Stimulated activated memory B cell treated with anti-CD40 and anti-IgM and Interleukin-4, amounts not matched to agents 10 μg/mL and 1 μg/mL and 100 μg/mL, for 72 hours (primary cell): ENCODE data around the gene MAN2B2.
"Not testable (repeated sequence)": the region's sequence is repeated elsewhere in the genome, so short reads cannot be mapped to it uniquely, and the experiment has no call there.

Experiments used
- ATAC-seq: fragments of 150-1000 bp; cut with Tn5 transposase; 2 replicates; pipeline ENCODE4 v1.10.0; 2021
- H3K27ac Mint-ChIP-seq: one replicate; pipeline ENCODE4 v1.8.0; 2022; ENCODE audit warnings: mild to moderate bottlenecking, mixed read lengths
- H3K27me3 Mint-ChIP-seq: one replicate; pipeline ENCODE4 v1.8.0; 2022; ENCODE audit warnings: mixed read lengths
- H3K36me3 Mint-ChIP-seq: one replicate; pipeline ENCODE4 v1.8.0; 2022; ENCODE audit warnings: mixed read lengths
- H3K4me1 Mint-ChIP-seq: one replicate; pipeline ENCODE4 v1.8.0; 2022; ENCODE audit warnings: mixed read lengths
- H3K4me3 Mint-ChIP-seq: one replicate; pipeline ENCODE4 v1.8.0; 2022; ENCODE audit warnings: mild to moderate bottlenecking, moderate library complexity, mixed read lengths
- H3K9me3 Mint-ChIP-seq: one replicate; pipeline ENCODE4 v1.8.0; 2022; ENCODE audit warnings: mixed read lengths

Gene MAN2B2

DNA sequence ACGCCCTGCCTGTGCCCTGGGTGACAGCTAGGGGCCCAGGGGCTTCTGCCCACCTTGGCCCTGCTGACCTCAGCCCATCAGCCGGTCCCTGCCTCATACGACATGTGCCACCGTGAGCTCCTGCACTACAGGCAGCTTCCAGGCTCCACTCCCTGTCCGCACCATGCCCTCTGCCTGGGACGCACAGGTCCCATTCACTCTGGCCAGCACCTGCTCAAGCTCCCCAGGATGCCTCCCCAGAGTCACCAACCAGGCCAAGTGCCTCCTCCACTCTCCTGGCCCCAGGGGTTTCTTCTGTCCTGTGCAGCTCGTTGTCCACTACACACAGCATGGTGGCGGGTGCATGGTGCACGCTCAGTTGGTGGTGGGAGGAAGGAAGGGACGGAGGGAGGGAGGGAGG, 45.3 kb downstream of the MAN2B2 start:
- Mint-ChIP-seq H3K4me1 (no peaks in the 10 kb centered on the region), H3K36me3 (peaks cover 59% of the 10 kb centered on the region), H3K4me3 (no peak overlapping the region), H3K9me3 (peaks cover 5% of the 10 kb centered on the region), H3K27ac (no peak overlapping the region), H3K27me3 (no peaks in the 10 kb centered on the region)
- ATAC-seq: no peak

DNA sequence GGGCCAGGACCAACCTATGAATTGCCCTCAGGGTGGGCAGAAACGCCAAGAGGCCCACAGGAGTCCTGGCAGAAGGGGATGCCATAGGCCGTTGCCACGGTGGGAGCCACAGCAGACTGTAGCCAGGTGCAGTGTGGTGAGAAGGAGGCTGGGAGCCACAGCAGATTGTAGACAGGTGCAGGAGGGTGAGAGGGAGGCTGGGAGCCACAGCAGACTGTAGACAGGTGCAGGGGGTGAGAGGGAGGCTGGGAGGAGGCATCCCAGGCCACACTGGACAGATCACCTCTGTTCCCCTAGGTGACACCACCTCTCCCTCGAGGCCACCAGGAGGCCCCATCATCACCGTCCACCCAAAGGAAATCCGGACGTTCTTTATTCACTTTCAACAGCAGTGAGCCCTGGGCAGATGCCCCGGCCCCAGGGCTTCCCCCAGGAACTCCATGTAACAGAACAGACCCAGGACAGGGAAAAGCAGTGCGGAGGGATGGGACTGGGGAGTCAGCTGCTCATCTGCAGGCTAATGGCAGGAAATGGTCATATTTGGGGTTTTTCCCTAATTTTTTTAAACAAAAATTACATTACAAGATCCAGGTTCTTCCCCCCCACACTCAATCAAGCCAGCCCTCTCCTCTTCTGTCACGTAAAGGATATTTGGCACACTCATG, 46.0 kb downstream of the MAN2B2 start:
- Mint-ChIP-seq H3K27ac (no peak overlapping the region), H3K4me1 (no peaks in the 10 kb centered on the region), H3K4me3 (no peak overlapping the region), H3K36me3 (peaks cover 54% of the 10 kb centered on the region), H3K27me3 (no peaks in the 10 kb centered on the region), H3K9me3 (peaks cover 5% of the 10 kb centered on the region)
- ATAC-seq: no peak

DNA sequence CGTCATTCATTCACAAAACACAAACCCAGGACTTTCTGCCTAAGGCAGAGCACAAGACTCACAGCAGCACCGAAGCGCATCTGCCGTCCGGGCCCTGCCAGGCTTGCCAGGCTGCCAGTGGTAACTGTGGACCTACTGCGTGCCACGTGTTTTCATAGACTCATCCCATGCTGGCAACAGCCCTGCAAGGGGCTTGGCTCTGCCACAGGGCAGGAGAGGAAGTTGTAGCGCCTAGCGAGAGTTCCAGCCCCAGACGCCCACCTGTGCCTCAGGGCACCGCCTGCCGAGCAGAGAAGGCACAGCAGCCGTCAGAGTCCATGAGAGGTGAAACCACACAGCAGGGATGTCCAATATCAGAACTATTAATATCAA, 46.6 kb downstream of the MAN2B2 start:
- Mint-ChIP-seq H3K27ac (no peak overlapping the region), H3K9me3 (peaks cover 5% of the 10 kb centered on the region), H3K36me3 (peaks cover 49% of the 10 kb centered on the region), H3K27me3 (no peaks in the 10 kb centered on the region), H3K4me3 (no peak overlapping the region), H3K4me1 (no peaks in the 10 kb centered on the region)
- no peak for ATAC-seq

DNA sequence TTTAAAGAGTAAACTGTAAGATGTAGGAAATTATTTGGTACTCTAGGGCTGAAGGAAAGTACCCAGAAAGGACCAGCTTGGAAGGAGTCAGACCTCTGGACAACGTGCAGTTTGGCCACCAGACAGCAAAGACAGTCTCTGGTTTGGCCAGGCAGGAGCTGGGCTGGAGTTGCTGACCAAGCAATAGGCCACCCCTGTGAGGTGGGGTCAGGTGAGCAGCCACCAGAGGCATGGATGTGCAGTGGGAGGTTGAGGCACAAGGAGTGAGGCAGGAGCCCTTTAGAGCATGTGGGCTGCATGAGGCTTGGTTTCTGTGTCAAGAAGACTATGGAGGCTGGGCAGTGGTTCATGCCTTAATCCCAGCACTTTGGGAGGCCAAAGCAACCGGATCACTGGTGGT, 47.8 kb downstream of the MAN2B2 start:
- no peak overlapping the region for H3K4me3 Mint-ChIP-seq
- H3K36me3 Mint-ChIP-seq: peaks cover 37% of the 10 kb centered on the region
- H3K4me1 Mint-ChIP-seq: no peaks in the 10 kb centered on the region
- ATAC-seq: no peak
- H3K9me3 Mint-ChIP-seq: peaks cover 3% of the 10 kb centered on the region
- no peak overlapping the region for H3K27ac Mint-ChIP-seq
- no peaks in the 10 kb centered on the region for H3K27me3 Mint-ChIP-seq

DNA sequence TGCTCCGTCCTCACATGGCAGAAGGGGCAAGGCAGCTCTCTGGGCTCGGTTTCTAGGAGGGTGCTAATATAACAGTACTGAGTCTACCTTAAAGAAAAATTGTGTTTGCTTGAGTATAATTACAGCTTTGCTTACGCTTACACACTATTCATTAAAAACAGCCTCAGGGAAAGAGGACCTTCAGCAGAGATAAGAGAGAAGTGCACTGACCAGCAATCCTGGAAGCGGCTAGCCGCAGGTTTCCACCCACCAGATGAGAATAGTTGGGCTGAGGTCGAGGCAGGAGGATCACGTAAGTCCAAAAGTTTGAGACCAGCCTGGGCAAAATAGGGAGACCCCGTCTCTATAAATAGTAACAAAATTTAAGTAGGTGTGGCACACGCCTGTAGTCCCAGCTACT, 50.3 kb downstream of the MAN2B2 start:
- no peak overlapping the region for H3K4me3 Mint-ChIP-seq
- no peak overlapping the region for H3K27ac Mint-ChIP-seq
- H3K36me3 Mint-ChIP-seq: peaks cover 20% of the 10 kb centered on the region
- no peak for ATAC-seq
- H3K27me3 Mint-ChIP-seq: no peaks in the 10 kb centered on the region
- H3K9me3 Mint-ChIP-seq: peaks cover 3% of the 10 kb centered on the region
- H3K4me1 Mint-ChIP-seq: no peaks in the 10 kb centered on the region

DNA sequence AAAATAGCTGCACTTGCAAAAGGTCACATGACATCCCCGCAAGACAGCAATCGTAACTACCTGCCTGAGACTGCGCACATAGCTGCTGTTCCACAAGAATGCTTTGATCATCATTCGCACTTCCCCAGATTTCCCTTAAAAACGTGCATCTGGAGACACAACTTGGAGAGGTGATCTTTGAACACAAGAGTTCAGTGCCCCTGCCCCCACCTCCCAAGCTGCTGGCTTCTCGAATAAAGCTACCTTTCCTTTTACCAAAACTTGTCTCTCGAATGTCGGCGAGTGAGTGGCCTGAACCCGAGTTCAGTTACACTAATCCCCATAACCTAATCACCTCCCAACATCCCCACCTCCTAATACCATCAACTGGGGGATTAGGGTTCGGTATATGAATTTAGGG, 51.1 kb downstream of the MAN2B2 start:
- H3K9me3 Mint-ChIP-seq: peaks cover 3% of the 10 kb centered on the region
- H3K4me3 Mint-ChIP-seq: no peak overlapping the region
- ATAC-seq: no peak
- no peaks in the 10 kb centered on the region for H3K4me1 Mint-ChIP-seq
- H3K27ac Mint-ChIP-seq: no peak overlapping the region
- H3K36me3 Mint-ChIP-seq: peaks cover 12% of the 10 kb centered on the region
- no peaks in the 10 kb centered on the region for H3K27me3 Mint-ChIP-seq

DNA sequence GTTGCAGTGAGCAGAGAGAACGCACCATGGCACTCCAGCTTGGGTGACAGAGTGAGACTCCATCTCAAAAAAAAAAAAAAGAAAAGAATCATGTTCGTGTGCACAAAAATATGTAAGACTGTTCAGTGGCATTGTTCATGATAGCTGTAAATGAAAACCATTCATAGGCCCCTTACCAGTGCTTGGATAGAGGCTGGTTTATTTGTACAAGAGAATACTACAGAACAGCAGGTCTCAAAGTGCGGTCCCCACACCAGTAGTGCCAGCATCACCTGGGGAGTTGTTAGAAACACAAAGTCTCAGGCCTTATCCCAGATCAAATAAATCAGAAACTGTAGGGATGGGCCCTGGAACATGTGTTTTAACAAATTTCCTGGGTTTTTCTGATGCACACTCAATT, 52.8 kb downstream of the MAN2B2 start:
- Mint-ChIP-seq H3K9me3 (no peaks in the 10 kb centered on the region), H3K27me3 (no peaks in the 10 kb centered on the region), H3K36me3 (no peaks in the 10 kb centered on the region), H3K27ac (no peak overlapping the region), H3K4me1 (no peaks in the 10 kb centered on the region), H3K4me3 (no peak overlapping the region)
- ATAC-seq: no peak

DNA sequence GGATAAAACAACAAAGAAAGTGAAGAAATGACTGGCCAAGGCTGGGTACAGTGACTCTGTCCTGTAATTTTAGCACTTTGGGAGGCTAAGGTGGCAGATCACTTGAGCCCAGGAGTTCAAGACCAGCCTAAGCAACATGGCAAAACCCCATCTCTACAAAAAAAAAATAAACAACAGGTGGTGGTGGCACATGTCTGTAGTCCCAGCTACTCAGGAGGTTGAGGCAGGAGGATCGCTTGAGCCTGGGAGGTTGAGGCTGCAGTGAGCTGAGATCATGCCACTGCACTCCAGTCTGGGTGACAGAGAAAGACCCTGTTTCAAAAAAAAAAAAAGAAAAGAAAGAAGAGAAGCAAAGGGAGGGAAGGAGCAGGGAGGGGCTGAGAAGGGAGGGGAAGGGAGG, 53.5 kb downstream of the MAN2B2 start:
- not testable (repeated sequence) for ATAC-seq, H3K27me3 Mint-ChIP-seq, H3K36me3 Mint-ChIP-seq, H3K4me3 Mint-ChIP-seq, H3K27ac Mint-ChIP-seq, H3K4me1 Mint-ChIP-seq, H3K9me3 Mint-ChIP-seq

DNA sequence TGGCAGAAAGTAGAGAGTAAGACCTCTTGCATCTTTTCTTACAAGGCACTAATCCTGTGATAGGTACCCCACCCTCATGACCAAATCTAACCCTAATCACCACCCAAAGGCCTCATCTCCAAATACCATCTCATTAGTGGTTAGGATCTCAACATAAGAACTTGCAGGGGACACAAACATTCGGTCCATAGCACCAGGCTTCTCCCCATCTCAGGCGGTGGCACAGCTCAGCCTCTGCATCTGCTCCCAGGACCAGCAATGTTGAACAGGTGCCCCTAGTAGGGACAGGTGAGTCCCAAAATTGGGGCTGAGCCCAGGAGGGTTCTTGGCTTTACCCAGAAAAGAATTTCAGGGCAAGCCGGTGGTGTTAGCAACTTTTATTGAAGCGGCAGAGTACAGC, 57.1 kb downstream of the MAN2B2 start:
- H3K36me3 Mint-ChIP-seq: no peaks in the 10 kb centered on the region
- no peaks in the 10 kb centered on the region for H3K27me3 Mint-ChIP-seq
- H3K4me1 Mint-ChIP-seq: no peaks in the 10 kb centered on the region
- H3K27ac Mint-ChIP-seq: no peak overlapping the region
- no peak overlapping the region for H3K4me3 Mint-ChIP-seq
- no peak for ATAC-seq
- no peaks in the 10 kb centered on the region for H3K9me3 Mint-ChIP-seq

DNA sequence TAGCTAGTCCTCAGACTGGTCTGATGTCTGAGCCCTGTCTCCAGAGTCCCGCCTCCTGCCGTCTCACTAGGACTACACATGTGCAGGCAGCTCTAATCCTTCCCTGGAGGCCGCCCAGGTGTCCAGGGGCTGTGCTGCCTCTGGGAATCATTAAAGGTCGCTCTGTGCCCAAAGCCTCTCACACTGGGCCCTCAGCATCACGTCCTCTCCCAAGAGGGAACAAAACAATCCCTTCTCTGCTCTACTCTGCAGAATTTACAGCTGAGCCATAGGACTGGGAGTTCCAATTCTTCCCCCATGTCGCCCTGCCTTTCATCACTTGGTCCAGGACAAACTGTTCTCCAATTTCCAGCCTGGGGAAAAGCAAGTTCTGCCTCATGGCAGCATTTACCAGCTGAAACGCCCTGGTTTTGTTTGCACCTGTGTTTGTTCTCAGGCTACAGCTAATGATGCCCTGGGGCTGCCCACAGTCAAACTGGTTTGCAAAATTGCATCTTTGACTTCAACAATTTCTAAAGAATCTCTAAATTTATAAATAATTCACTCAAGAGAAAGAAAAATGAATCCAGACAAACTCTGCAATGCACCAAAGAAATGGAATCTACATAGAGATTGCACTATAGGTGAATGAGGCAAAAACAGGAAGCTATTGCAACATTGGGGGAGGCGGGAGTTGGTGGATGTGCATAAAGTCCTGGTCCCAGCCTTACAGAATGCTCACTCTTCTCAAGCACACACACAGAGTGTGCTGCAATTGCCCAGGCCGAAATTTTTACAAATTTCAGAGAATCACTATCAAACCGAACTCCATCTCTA, 58.3 kb downstream of the MAN2B2 start:
- no peaks in the 10 kb centered on the region for H3K27me3 Mint-ChIP-seq
- no peak overlapping the region for H3K27ac Mint-ChIP-seq
- no peak for ATAC-seq
- H3K4me3 Mint-ChIP-seq: no peak overlapping the region
- no peaks in the 10 kb centered on the region for H3K36me3 Mint-ChIP-seq
- H3K4me1 Mint-ChIP-seq: no peaks in the 10 kb centered on the region
- no peaks in the 10 kb centered on the region for H3K9me3 Mint-ChIP-seq

DNA sequence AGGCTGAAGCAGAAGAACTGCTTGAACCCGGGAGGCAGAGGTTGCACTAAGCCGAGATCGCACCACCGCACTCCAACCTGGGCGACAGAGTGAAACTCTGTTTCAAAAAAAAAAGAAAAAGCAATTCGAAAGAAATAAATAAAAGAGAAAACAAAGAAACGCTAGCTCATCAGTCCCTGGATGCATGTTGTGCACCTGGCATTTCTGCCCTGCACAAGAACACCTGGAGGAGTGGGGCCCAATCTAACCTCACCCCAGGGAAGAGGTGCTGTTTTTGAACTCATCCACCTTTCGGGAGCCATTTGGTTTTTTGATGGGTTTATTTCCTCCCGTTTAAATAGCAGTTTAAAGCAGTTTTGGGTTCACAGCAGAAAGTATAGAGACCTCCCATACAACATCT, 59.8 kb downstream of the MAN2B2 start:
- ATAC-seq: no peak
- Mint-ChIP-seq H3K4me3 (no peak overlapping the region), H3K27me3 (no peaks in the 10 kb centered on the region), H3K9me3 (no peaks in the 10 kb centered on the region), H3K36me3 (no peaks in the 10 kb centered on the region), H3K4me1 (no peaks in the 10 kb centered on the region), H3K27ac (no peak overlapping the region)

DNA sequence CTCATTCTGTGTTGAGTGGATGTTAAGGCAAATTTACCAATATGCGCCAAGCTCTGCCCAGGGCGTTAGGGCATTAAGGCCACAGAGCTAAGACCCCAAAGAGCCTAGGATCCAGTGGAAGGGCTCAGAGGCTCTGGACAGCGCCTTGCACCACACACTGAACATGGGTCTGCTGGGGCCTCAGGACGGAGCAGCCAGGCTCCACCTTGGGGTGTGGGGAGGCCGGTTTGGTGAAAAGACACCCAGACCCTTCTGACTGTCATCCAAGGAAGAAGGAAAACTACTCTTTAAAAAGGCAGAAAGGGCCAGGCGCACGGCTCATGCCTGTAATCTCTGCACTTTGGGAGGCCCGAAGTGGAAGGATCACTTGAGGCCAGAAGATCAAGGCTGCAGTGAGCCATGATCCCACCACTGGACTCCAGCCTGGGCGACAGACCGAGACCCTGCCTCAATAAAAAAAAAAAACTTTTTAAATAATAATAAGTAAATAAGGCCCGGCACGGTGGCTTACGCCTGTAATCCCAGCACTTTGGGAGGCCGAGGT, 64.2 kb downstream of the MAN2B2 start:
- no peaks in the 10 kb centered on the region for H3K9me3 Mint-ChIP-seq
- H3K27me3 Mint-ChIP-seq: no peaks in the 10 kb centered on the region
- H3K4me3 Mint-ChIP-seq: peak overlapping the region; percentile 38
- H3K36me3 Mint-ChIP-seq: peaks cover 30% of the 10 kb centered on the region
- H3K4me1 Mint-ChIP-seq: peaks cover 38% of the 10 kb centered on the region
- H3K27ac Mint-ChIP-seq: peak overlapping the region; percentile 99
- ATAC-seq: no peak

DNA sequence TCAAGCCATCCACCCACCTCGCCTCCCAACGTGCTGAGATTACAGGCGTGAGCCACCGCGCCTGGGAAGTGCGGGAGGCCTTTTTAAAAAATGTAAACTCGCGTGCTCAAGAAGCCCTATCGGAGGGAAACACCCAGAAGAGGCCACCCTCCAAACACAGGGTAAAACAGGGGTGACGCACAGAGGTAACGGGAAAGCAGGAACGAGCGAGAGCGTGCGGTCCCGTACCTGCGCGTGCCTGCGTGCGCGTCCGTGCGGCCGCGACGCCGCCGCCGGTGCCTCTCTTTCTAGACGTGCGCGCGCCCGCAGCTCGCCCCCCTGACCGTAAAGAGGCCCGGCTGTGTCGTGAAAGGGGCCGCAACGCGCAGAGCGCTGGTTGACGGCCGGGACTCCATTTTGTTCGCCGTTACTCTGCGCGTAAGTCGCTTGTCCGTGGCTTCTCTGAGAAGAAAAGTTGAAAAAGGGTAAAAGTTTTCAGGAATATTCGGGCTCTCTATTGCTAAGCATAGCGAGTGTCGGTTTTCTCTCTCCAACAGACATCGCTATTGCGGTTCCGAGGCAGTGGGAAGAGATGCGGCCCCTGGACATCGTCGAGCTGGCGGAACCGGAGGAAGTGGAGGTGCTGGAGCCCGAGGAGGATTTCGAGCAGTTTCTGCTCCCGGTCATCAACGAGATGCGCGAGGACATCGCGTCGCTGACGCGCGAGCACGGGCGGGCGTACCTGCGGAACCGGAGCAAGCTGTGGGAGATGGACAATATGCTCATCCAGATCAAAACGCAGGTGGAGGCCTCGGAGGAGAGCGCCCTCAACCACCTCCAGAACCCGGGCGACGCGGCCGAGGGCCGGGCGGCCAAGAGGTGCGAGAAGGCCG, 65.5 kb downstream of the MAN2B2 start, which contains the start of gene MRFAP1:
MRFAP1 (plus strand) TSS at position 394 of the 872 bp plus-strand sequence; CDS start at position 572, 178 bp downstream.
- peak within 1 kb of the TSS; percentile 99 for H3K4me3 Mint-ChIP-seq
- H3K4me1 Mint-ChIP-seq: peaks cover 38% of the 10 kb centered on the region
- H3K36me3 Mint-ChIP-seq: peaks cover 30% of the 10 kb centered on the region
- peak within 1 kb of the TSS; percentile 99 for H3K27ac Mint-ChIP-seq
- no peaks in the 10 kb centered on the region for H3K9me3 Mint-ChIP-seq
- ATAC-seq: peak; percentile 97
- H3K27me3 Mint-ChIP-seq: no peaks in the 10 kb centered on the region

DNA sequence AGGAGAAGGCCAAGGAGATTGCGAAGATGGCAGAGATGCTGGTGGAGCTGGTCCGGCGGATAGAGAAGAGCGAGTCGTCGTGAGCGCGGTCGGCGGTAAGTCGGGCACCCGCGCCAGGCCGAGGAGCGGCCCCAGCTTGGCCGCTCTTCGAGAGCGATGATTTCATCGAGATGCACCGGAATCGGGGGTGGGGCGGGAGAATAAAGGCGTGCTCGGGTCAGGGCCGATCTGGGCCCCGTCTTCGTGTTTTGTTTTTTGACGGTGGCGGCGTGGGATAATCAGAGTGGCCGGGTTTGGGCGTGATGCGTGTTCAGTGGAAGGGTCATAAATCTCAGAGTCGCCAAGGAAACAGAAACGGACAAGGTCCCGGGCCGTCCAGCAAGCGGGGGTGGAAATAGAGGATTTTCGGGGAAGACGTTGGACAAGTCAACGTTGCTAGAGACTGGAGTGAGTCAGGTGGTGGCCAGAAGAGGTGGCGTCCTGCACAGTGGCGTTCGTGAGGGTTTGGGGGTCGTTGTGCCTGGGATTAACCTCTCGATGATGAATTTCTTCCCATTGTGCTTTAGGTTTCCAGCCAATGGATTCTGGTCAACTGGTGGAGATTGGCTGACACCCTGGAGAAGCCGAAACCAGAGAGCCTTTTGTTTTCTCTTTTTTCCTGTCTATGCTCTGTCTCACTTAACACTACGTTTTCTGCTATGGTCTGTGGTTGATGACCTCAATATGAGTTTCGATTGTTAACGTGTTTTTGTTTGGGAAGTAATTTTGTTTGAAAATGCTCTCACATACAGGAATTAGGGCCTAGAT, 66.4 kb downstream of the MAN2B2 start:
- Mint-ChIP-seq H3K9me3 (no peaks in the 10 kb centered on the region), H3K27ac (peak overlapping the region; percentile 99), H3K4me1 (peaks cover 38% of the 10 kb centered on the region), H3K4me3 (peak overlapping the region; percentile 99), H3K27me3 (no peaks in the 10 kb centered on the region), H3K36me3 (peaks cover 30% of the 10 kb centered on the region)
- ATAC-seq: peak; percentile 65
